Measurements from ENCODE around the gene JPH3. TPM values are rescaled to one million over a fixed set of nuclear protein-coding genes. Genes with fewer than 3 reads are reported as not detected.

The JPH3 gene
- polyA plus RNA-seq, 1 donor (not counting 4 experiments of a cell fraction or from before 2014, with no cell fraction given), result not detected

DNA sequence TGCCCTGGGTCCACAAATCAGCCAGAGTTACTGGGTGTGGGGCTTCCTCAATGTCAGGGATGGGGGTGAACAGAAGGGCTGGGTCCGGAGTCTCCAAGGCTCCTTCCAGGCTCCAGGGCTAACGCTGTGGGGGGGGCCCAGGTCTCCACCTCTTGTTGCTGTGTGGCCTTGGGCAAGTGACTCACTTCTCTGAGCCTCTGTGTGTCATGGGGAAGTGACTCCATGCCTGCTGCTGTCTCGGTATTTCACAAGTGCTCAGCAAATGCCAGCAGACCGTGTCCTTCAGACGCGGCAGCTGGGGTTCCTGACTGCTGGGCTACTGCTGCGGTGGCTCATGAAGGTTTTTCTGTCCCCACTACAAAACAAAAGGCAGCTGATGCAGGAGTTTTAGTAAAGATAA is 26.6 kb downstream of the JPH3 start:
- DNase-seq (ENCODE audit: low read depth, low spot score) (peak; percentile 65), FAIRE-seq (peak; percentile 74)
- Histone ChIP-seq H3K9ac (ENCODE audit: control insufficient read depth, extremely low read depth, insufficient read depth, low read length) (no peak overlapping the region), H3K27ac (ENCODE audit: control insufficient read depth, insufficient read depth, low read length) (no peak overlapping the region), H3K9me1 (ENCODE audit: control insufficient read depth, extremely low read depth, insufficient read depth, low read length) (no peaks in the 10 kb centered on the region), H3K36me3 (ENCODE audit: control insufficient read depth in 2 of 2, extremely low read depth in 1 of 2, insufficient read depth in 2 of 2, low read length in 2 of 2) (no peaks in the 10 kb centered on the region), H2AFZ (ENCODE audit: control insufficient read depth, low read length) (no peak overlapping the region), H3K4me3 (ENCODE audit: control insufficient read depth in 2 of 3, extremely low read depth in 1 of 3, insufficient read depth in 2 of 3, low read depth in 1 of 3, low read length in 3 of 3) (no peak overlapping the region), H3K4me1 (ENCODE audit: control insufficient read depth, extremely low read depth, insufficient read depth, low read length) (peaks cover 27% of the 10 kb centered on the region), H3K9me3 (ENCODE audit: control insufficient read depth, low read depth, low read length) (peaks cover 12% of the 10 kb centered on the region), H3K27me3 (ENCODE audit: control insufficient read depth, extremely low read depth, insufficient read depth, low read length) (peaks cover 15% of the 10 kb centered on the region), H3K79me2 (ENCODE audit: control insufficient read depth, insufficient read depth, low read length) (no peaks in the 10 kb centered on the region), H4K20me1 (ENCODE audit: control insufficient read depth, extremely low read depth, insufficient read depth, low read length) (no peaks in the 10 kb centered on the region), H3K4me2 (ENCODE audit: control insufficient read depth, extremely low read depth, insufficient read depth, low read depth, low read length) (peak overlapping the region; percentile 25)
- no peak for TF ChIP-seq EZH2 (IDR thresholded peaks at IDR 0.05; ENCODE audit: low read length)
- TF ChIP-seq, protein P1, sequence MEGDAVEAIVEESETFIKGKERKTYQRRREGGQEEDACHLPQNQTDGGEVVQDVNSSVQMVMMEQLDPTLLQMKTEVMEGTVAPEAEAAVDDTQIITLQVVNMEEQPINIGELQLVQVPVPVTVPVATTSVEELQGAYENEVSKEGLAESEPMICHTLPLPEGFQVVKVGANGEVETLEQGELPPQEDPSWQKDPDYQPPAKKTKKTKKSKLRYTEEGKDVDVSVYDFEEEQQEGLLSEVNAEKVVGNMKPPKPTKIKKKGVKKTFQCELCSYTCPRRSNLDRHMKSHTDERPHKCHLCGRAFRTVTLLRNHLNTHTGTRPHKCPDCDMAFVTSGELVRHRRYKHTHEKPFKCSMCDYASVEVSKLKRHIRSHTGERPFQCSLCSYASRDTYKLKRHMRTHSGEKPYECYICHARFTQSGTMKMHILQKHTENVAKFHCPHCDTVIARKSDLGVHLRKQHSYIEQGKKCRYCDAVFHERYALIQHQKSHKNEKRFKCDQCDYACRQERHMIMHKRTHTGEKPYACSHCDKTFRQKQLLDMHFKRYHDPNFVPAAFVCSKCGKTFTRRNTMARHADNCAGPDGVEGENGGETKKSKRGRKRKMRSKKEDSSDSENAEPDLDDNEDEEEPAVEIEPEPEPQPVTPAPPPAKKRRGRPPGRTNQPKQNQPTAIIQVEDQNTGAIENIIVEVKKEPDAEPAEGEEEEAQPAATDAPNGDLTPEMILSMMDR (optimal IDR thresholded peaks at IDR 0.05 in 1 of 3, IDR thresholded peaks at IDR 0.05 in 1 of 3, conservative IDR thresholded peaks at IDR 0.05 in 1 of 3; ENCODE audit: extremely low read depth in 1 of 3, insufficient read depth in 2 of 3, low read length in 3 of 3), result no peak
- dilution Hi-C loops (cut with MboI; ENCODE audit: extremely low pct_ligation_motif_present, low sequenced_read_pairs), result no loop called here

DNA sequence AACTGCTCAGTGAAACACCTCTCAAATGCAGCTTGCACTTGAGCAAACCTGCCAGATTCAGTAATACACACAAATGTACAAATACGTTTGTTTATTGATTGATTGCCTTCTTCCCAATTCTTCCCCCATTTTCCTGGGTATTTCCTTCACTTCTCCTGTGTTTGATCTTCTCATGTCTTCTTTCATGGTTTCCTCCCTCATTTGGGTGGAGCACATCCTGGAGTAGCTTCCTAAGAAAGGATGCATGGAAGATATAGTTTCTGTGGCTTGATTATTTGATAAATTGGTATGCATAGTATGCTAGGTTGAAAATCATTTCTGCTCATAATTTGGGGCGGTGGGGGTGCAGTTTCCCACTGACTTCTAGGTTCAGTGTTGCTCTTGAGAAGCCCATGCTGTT is 28.8 kb downstream of the JPH3 start:
- peaks cover 31% of the 10 kb centered on the region for H3K4me1 ChIP-seq (ENCODE audit: control insufficient read depth, extremely low read depth, insufficient read depth, low read length)
- dilution Hi-C loops (cut with MboI; ENCODE audit: extremely low pct_ligation_motif_present, low sequenced_read_pairs), result no loop called here
- no peak overlapping the region for H2AFZ ChIP-seq (ENCODE audit: control insufficient read depth, low read length)

More for the DNA sequence above, 28.8 kb downstream of the JPH3 start:
- no peaks in the 10 kb centered on the region for H3K79me2 ChIP-seq (ENCODE audit: control insufficient read depth, insufficient read depth, low read length)
- H3K27ac ChIP-seq (ENCODE audit: control insufficient read depth, insufficient read depth, low read length), result no peak overlapping the region
- H3K4me3 ChIP-seq (ENCODE audit: control insufficient read depth in 2 of 3, extremely low read depth in 1 of 3, insufficient read depth in 2 of 3, low read depth in 1 of 3, low read length in 3 of 3), result no peak overlapping the region
- H3K4me2 ChIP-seq (ENCODE audit: control insufficient read depth, extremely low read depth, insufficient read depth, low read depth, low read length), result no peak overlapping the region
- no peaks in the 10 kb centered on the region for H3K36me3 ChIP-seq (ENCODE audit: control insufficient read depth in 2 of 2, extremely low read depth in 1 of 2, insufficient read depth in 2 of 2, low read length in 2 of 2)
- no peak overlapping the region for H3K9ac ChIP-seq (ENCODE audit: control insufficient read depth, extremely low read depth, insufficient read depth, low read length)
- FAIRE-seq, result no peak
- DNase-seq (ENCODE audit: low read depth, low spot score), result no peak
- no peaks in the 10 kb centered on the region for H3K9me1 ChIP-seq (ENCODE audit: control insufficient read depth, extremely low read depth, insufficient read depth, low read length)
- H4K20me1 ChIP-seq (ENCODE audit: control insufficient read depth, extremely low read depth, insufficient read depth, low read length), result no peaks in the 10 kb centered on the region
- H3K9me3 ChIP-seq (ENCODE audit: control insufficient read depth, low read depth, low read length), result peaks cover 12% of the 10 kb centered on the region
- TF ChIP-seq, protein P1 (optimal IDR thresholded peaks at IDR 0.05 in 1 of 3, IDR thresholded peaks at IDR 0.05 in 1 of 3, conservative IDR thresholded peaks at IDR 0.05 in 1 of 3; ENCODE audit: extremely low read depth in 1 of 3, insufficient read depth in 2 of 3, low read length in 3 of 3), result no peak
- TF ChIP-seq EZH2 (IDR thresholded peaks at IDR 0.05; ENCODE audit: low read length), result no peak
- H3K27me3 ChIP-seq (ENCODE audit: control insufficient read depth, extremely low read depth, insufficient read depth, low read length), result peaks cover 15% of the 10 kb centered on the region
